HG03280 (cell line): Measurements from ENCODE around the gene WDPCP.
A peak's percentile ranks its signal among the peaks of the same experiment; 100 is the strongest.
"Not testable (repeated sequence)": the region's sequence is repeated elsewhere in the genome, so short reads cannot be mapped to it uniquely, and the experiment has no call there.

Experiments used
- ATAC-seq: cut with Tn5 transposase; IDR thresholded peaks from one replicate; pipeline ENCODE4 v1.9.1; 2021; ENCODE audit warnings: mild to moderate bottlenecking, moderate library complexity; ENCODE audit not compliant: unreplicated experiment

The WDPCP gene

GRCh38 chr2:63124850-63125249 is 463.4 kb downstream of the WDPCP start:
- peak; percentile 88 for ATAC-seq

- ATAC-seq = peak; percentile 61
Measured at GRCh38 chr2:63124218-63124617, 464.1 kb downstream of the WDPCP start.

DNA sequence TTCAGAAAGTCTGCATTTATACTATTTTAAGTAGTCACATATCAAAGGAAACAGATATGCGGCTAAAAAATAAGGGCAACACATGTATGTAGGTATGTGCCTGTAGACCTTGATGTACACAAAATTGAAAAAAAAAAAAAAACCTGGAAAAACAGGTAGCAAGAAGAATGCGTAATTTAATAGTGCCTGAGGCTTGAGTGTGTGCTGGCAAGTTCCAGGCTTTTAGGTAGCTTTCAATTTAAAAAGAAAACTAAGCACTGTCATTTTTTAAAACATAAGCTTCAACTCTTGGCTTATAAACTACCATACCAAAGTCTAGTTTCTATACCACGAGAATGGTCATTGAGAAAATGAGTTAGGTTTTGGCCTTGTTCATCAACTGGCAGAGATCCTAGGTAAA is 465.4 kb downstream of the WDPCP start:
- no peak for ATAC-seq

- ATAC-seq = no peak
Measured at GRCh38 chr2:63121055-63121834, 467.0 kb downstream of the WDPCP start.

DNA sequence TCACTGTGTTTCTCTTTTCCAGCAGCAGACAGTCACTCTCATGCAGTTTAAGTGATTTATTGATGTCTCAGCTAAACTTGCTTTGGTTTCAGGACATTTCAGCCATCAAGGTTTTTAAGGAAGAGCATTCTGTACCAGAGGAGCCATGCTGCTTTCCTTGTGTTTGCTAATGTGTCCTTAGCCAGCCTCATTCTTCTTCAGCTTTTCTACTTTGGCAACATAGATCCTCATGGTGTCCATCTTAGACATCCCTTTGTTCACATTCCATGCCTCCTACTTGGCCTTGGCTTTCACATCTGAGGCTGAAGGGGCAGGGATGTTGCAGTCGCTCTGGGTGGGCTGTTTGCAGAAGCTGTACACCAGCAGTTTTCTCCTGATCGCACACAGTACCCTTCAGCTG is 469.5 kb downstream of the WDPCP start:
- ATAC-seq = no peak

DNA sequence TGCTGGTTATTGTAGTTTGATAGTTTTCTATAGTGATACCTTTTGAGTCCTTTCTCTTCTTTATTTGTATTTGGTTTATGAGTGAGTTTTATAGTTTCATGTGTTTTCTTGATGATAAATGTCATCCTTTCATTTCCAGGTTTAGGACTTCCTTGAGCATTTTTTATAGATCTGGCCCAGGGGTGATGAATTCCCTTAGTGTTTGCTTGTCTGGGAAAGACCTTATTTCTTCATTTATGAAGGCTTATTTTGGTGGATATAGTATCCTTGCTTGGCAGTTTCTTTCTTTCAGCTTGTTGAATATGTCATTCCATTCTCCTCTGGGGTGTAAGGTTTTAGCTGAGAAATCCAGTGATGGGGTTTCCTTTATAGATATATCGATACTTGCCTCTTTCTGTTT is 483.8 kb downstream of the WDPCP start:
- ATAC-seq = no peak

DNA sequence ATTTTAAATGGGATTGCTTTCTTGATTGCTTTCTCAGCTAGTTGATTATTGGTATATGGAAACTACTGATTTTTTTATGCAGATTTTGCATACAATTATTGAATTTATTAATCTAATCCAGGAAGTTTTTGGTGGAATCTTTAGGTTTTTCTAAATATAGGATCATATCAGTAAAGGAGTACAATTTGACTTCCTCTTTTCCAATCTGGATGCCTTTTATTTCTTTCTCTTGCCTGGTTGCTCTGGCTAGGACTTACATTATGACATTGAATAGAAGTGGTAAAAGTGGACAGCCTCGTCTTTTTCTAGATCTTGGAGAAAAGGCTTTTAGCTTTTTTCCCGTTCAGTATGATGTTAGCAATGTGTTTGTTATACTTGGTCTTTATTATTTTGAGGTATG is 486.3 kb downstream of the WDPCP start:
- no peak for ATAC-seq

- no peak for ATAC-seq
Measured at GRCh38 chr2:63099032-63099431, 489.2 kb downstream of the WDPCP start.

- no peak for ATAC-seq
Measured at GRCh38 chr2:63096491-63096890, 491.8 kb downstream of the WDPCP start.

- no peak for ATAC-seq
Measured at GRCh38 chr2:63093502-63093901, 494.8 kb downstream of the WDPCP start.

GRCh38 chr2:63092857-63093256 is 495.4 kb downstream of the WDPCP start:
- ATAC-seq = no peak

DNA sequence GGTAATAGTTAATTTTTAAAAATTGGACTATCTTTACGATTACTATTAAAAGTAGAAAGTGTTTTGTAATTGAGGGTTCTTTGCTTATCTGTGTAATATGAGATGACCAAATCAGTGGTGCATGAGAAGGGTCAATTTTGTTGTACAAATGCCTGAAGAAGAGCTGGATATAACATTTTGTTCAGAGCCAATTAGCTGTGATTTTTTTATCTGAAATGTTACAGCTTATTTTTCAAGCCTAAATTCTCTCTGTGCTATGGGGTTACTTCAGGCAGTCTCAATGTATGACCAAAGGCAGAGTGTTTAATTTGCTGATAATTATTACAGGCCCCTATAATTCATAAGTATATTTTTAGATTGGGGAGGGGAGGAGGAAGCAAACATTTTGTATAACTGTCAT is 495.9 kb downstream of the WDPCP start:
- ATAC-seq = no peak

GRCh38 chr2:63086687-63087086 is 501.6 kb downstream of the WDPCP start:
- ATAC-seq = no peak

- no peak for ATAC-seq
Measured at GRCh38 chr2:63081404-63081803, 506.9 kb downstream of the WDPCP start.

DNA sequence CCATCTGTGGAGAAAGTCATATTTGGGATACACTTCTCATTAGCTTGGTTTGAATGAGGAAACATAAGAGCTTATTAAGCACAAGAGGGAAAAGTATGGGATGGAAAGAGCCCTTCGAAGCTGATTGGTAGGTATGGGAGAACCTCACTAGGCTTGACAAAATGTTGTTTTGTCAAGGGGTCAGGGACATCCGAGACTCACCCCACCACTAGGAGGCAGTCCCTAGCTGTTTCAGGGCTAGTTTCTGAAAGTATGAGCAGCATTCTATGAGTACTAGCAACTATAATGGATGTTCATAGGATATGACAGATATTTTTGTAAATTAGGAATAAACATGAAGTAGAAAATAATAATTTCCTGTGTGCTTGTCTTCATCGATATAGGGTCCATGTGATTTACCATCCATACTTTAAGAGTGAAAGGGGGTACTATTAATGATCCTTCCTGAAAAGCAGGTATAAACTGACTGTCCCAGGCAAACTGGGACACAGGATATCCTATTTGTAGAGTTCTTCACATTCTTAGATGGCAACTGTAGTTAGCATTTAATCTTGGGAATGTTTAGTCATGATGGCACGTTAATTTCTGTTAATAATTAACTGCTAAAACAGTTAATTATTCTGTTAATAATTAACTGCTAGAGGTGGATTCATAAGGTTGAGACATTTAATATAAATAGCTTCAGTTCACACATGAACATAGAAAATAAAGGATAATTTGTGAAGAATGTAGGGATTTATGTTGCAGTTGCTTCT is 509.2 kb downstream of the WDPCP start:
- no peak for ATAC-seq

GRCh38 chr2:63074399-63074798 is 513.9 kb downstream of the WDPCP start:
- not testable (repeated sequence) for ATAC-seq

GRCh38 chr2:63073994-63074393 is 514.3 kb downstream of the WDPCP start:
- no peak for ATAC-seq

DNA sequence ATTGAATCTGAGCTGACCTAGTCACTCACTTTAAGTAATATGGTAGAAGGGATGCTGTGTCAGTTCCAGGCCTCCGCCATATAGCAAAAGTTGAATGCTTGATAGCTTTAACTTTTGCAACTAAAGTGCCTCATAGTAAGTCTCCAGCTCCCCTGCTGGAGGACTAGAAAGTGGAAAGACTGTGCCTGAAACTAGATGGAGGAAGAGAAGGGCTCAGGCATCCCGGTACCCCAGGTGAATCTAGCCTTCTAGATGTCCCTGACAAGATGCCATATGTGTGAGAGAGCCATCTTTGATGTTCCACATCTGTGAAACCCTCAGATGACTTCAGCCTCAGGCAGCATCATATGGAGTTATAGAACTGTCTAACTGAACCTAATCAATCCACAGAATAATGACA is 516.6 kb downstream of the WDPCP start:
- ATAC-seq = no peak
